ENCODE results near the gene PTPRN. TPM values are rescaled to one million over a fixed set of nuclear protein-coding genes. Genes with fewer than 3 reads are reported as not detected.

Gene PTPRN
- total RNA-seq, 4 donors from 2014 or later: not detected

DNA sequence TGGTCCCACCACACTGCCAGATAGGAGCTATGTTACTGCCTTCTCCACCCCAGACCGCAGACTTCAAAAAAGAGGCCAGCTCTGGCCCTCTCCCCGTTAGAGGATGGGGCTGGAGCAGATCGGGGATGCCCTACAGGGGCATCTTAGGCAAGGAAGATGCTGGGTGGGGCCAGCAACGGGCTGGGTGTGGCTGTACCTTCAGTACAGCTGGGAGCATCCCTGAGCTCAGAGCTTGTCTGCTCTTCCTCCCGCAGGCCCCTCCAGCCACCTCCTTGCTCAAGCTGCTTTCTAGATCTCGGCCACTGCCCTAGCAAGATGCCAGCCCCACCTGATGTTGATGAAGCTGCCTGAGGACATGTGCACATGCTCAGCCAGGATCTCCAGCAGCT is 9.8 kb downstream of the PTPRN start:
- Histone ChIP-seq H3K27ac (no peak overlapping the region), H3K4me3 (no peak overlapping the region), H3K9me3 (no peaks in the 10 kb centered on the region), H3K36me3 (no peaks in the 10 kb centered on the region), H3K4me1 (peaks cover 4 to 8% of the 10 kb centered on the region in 2 donors), H3K27me3 (no peaks in the 10 kb centered on the region)
- TF ChIP-seq POLR2A (IDR thresholded peaks at IDR 0.05): no peak
- TF ChIP-seq, protein P1, sequence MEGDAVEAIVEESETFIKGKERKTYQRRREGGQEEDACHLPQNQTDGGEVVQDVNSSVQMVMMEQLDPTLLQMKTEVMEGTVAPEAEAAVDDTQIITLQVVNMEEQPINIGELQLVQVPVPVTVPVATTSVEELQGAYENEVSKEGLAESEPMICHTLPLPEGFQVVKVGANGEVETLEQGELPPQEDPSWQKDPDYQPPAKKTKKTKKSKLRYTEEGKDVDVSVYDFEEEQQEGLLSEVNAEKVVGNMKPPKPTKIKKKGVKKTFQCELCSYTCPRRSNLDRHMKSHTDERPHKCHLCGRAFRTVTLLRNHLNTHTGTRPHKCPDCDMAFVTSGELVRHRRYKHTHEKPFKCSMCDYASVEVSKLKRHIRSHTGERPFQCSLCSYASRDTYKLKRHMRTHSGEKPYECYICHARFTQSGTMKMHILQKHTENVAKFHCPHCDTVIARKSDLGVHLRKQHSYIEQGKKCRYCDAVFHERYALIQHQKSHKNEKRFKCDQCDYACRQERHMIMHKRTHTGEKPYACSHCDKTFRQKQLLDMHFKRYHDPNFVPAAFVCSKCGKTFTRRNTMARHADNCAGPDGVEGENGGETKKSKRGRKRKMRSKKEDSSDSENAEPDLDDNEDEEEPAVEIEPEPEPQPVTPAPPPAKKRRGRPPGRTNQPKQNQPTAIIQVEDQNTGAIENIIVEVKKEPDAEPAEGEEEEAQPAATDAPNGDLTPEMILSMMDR (IDR thresholded peaks at IDR 0.05 in 4 of 5, conservative IDR thresholded peaks at IDR 0.05 in 1 of 5): no peak
- intact Hi-C loops (cut with DNase I; ENCODE audit: low total_unique reads) (loop anchor here (5.0 to 10.0 kb wide), 3 partner anchors 88 to 305 kb away; partner anchors contain the start of genes CRYBA2 and DNPEP), in situ Hi-C loops (cut with MboI; ENCODE audit: low sequenced_read_pairs in 4 of 4) (loop anchor here (5.0 to 25.0 kb wide), 4 partner anchors 135 to 238 kb away; partner anchors contain the start of genes NHEJ1 (in 2 of the 4), CHPF (in 1 of the 4), SLC23A3 (in 1 of the 4) and TMEM198 (in 1 of the 4))
- ATAC-seq (no peak), DNase-seq (no peak)

GRCh38 chr2:219298759-219299371 is 10.3 kb downstream of the PTPRN start:
- TF ChIP-seq, protein P1 (IDR thresholded peaks at IDR 0.05 in 4 of 5, conservative IDR thresholded peaks at IDR 0.05 in 1 of 5): peak; percentile 97 to 99 (median 97)
- TF ChIP-seq POLR2A (IDR thresholded peaks at IDR 0.05): no peak
- H3K27ac ChIP-seq: no peak overlapping the region
- DNase-seq: peak; percentile 66 to 80
- intact Hi-C loops (cut with DNase I; ENCODE audit: low total_unique reads): loop anchor here (1.0 to 10.0 kb wide), 4 partner anchors 88 to 304 kb away; partner anchors contain the start of genes CRYBA2, DNPEP and NHEJ1
- no peaks in the 10 kb centered on the region for H3K9me3 ChIP-seq
- H3K4me1 ChIP-seq: peaks cover 8 to 10% of the 10 kb centered on the region in 2 donors
- no peak overlapping the region for H3K4me3 ChIP-seq
- no peaks in the 10 kb centered on the region for H3K27me3 ChIP-seq
- H3K36me3 ChIP-seq: no peaks in the 10 kb centered on the region
- in situ Hi-C loops (cut with MboI; ENCODE audit: low sequenced_read_pairs in 4 of 4): loop anchor here (5.0 to 25.0 kb wide), 4 partner anchors 134 to 238 kb away; partner anchors contain the start of genes NHEJ1 (in 2 of the 4), CHPF (in 1 of the 4), SLC23A3 (in 1 of the 4) and TMEM198 (in 1 of the 4)
- peak; percentile 69 to 80 for ATAC-seq

- no peaks in the 10 kb centered on the region for H3K27me3 ChIP-seq
- H3K36me3 ChIP-seq: no peaks in the 10 kb centered on the region
- no peak for ATAC-seq
- H3K4me1 ChIP-seq: peaks cover 8 to 10% of the 10 kb centered on the region in 2 donors
- no peak overlapping the region for H3K27ac ChIP-seq
- intact Hi-C loops (cut with DNase I; ENCODE audit: low total_unique reads) (loop anchor here (1.0 to 10.0 kb wide), 4 partner anchors 89 to 303 kb away; partner anchors contain the start of genes CRYBA2, DNPEP and NHEJ1), in situ Hi-C loops (cut with MboI; ENCODE audit: low sequenced_read_pairs in 4 of 4) (loop anchor here (5.0 to 25.0 kb wide), 4 partner anchors 133 to 239 kb away; partner anchors contain the start of genes NHEJ1 (in 2 of the 4), CHPF (in 1 of the 4), SLC23A3 (in 1 of the 4) and TMEM198 (in 1 of the 4))
- TF ChIP-seq POLR2A (IDR thresholded peaks at IDR 0.05): no peak
- TF ChIP-seq, protein P1 (IDR thresholded peaks at IDR 0.05 in 4 of 5, conservative IDR thresholded peaks at IDR 0.05 in 1 of 5): no peak
- DNase-seq: no peak
- no peaks in the 10 kb centered on the region for H3K9me3 ChIP-seq
- no peak overlapping the region for H3K4me3 ChIP-seq
These were observed 11.3 kb downstream of the PTPRN start for GRCh38 chr2:219297766-219298456.

DNA sequence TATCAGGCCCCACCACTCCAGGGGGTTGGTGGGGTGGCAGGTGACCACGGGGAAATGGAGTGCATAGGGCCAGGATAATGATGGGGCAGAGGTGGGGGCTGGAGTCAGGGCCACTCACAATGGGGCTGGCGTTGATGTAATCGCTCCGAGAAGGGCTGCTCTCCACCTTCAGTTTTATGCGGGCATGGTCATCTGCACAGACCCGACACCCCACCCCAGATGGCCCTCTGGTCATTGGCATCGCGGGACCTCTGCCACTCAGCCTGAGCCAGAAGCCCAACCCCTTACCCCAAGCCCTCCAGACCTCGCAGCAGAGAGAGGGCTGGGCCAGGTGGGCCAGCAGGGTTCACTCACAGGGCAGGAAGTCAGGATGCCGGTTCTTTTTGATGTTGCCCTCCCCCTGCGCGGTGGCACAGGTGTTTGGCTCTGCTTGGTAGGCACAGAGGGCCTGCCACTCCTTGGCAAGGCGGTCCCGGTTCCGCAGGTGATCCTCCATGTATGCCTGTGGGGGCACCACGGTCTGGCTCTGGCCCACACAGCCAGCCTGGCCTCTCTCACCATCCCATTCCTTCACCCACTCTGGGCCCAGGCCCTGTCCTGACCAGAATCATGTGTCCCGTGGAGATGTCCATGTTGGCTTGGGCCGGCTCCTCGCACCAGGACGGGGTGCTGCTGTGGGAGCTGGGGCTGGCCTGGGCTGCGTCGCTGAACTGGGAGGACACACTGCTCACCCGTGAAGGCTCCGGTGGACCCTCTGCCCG is 12.4 kb downstream of the PTPRN start:
- in situ Hi-C loops (cut with MboI; ENCODE audit: low sequenced_read_pairs in 4 of 4) (loop anchor here (5.0 to 25.0 kb wide), 4 partner anchors 132 to 240 kb away; partner anchors contain the start of genes NHEJ1 (in 2 of the 4), CHPF (in 1 of the 4), SLC23A3 (in 1 of the 4) and TMEM198 (in 1 of the 4)), intact Hi-C loops (cut with DNase I; ENCODE audit: low total_unique reads) (loop anchor here (5.0 to 10.0 kb wide), 3 partner anchors 90 to 302 kb away; partner anchors contain the start of genes CRYBA2 and DNPEP)
- Histone ChIP-seq H3K36me3 (no peaks in the 10 kb centered on the region), H3K4me1 (peaks cover 8 to 10% of the 10 kb centered on the region in 2 donors), H3K27ac (no peak overlapping the region), H3K9me3 (no peaks in the 10 kb centered on the region), H3K4me3 (no peak overlapping the region), H3K27me3 (no peaks in the 10 kb centered on the region)
- TF ChIP-seq, protein P1 (IDR thresholded peaks at IDR 0.05 in 4 of 5, conservative IDR thresholded peaks at IDR 0.05 in 1 of 5): no peak
- TF ChIP-seq POLR2A (IDR thresholded peaks at IDR 0.05): no peak
- no peak for DNase-seq
- ATAC-seq: no peak

All from gastrocnemius medialis (tissue), 4 donors.